CD14-positive monocyte (primary cell): Measurements from ENCODE around the gene MACF1. TPM values are rescaled to one million over a fixed set of nuclear protein-coding genes. Genes with fewer than 3 reads are reported as not detected.

Source experiments
- DNase-seq, 3 donors: peaks; one replicate each; pipeline ENCODE4 v3.0.0-alpha.2; 2011 to 2022
- H2AFZ ChIP-seq: 2 replicates; pipeline ENCODE4 v1.6.0; 2012; ENCODE audit warnings: mild to moderate bottlenecking, low read depth, low read length, inconsistent platforms; ENCODE audit not compliant: insufficient read depth, poor library complexity, severe bottlenecking
- H3K27ac ChIP-seq, 2 donors: 1 replicate in 1 of 2; 2 replicates in 1 of 2; pipeline ENCODE4 v1.5.1; 2012 to 2013; ENCODE audit warnings: low read length in 2 of 2, control low read depth in 1 of 2, inconsistent platforms in 1 of 2, low read depth in 1 of 2, mild to moderate bottlenecking in 1 of 2
- H3K27me3 ChIP-seq, 2 donors: one replicate each; pipeline versions ENCODE4 v1.6.0 to v1.6.1; 2011 to 2013; ENCODE audit warnings: low read length in 2 of 2; ENCODE audit not compliant: control insufficient read depth in 2 of 2, insufficient read depth in 2 of 2
- H3K36me3 ChIP-seq, 2 donors: replicated peaks in 1 of 2; 1 replicate in 1 of 2; 2 replicates in 1 of 2; pipeline versions ENCODE4 v1.5.1 to v1.6.1; 2012 to 2013; ENCODE audit warnings: low read length in 2 of 2, control low read depth in 1 of 2, inconsistent platforms in 1 of 2, mild to moderate bottlenecking in 1 of 2; ENCODE audit not compliant: insufficient read depth in 2 of 2, control insufficient read depth in 1 of 2
- H3K4me1 ChIP-seq, 2 donors: 1 replicate in 1 of 2; 2 replicates in 1 of 2; pipeline versions ENCODE4 v1.5.1 to v1.6.1; 2012 to 2013; ENCODE audit warnings: low read length in 2 of 2, control low read depth in 1 of 2, inconsistent platforms in 1 of 2, mild to moderate bottlenecking in 1 of 2, moderate library complexity in 1 of 2; ENCODE audit not compliant: insufficient read depth in 2 of 2, control insufficient read depth in 1 of 2
- H3K4me2 ChIP-seq: replicated peaks from 2 replicates; pipeline ENCODE3; 2012; ENCODE audit warnings: low read length, moderate library complexity, mild to moderate bottlenecking; ENCODE audit not compliant: poor library complexity, severe bottlenecking; ENCODE audit errors: extremely low read depth
- H3K4me3 ChIP-seq, 3 experiments: fragments of 200-600 bp in 1 of 3; sonication (generic) in 1 of 3; replicated peaks in 1 of 3; 1 replicate in 2 of 3; 2 replicates in 1 of 3; pipeline ENCODE4 v1.5.1; 2011 to 2013; ENCODE audit warnings: low read length in 3 of 3, mild to moderate bottlenecking in 3 of 3, control low read depth in 2 of 3, low read depth in 2 of 3, inconsistent platforms in 1 of 3, moderate library complexity in 1 of 3
- H3K79me2 ChIP-seq: 2 replicates; pipeline ENCODE4 v1.6.0; 2012; ENCODE audit warnings: mild to moderate bottlenecking, control low read depth, inconsistent platforms, low read length, moderate library complexity; ENCODE audit not compliant: insufficient read depth
- H3K9ac ChIP-seq: 2 replicates; pipeline ENCODE4 v1.6.0; 2017; ENCODE audit warnings: low read length, mild to moderate bottlenecking; ENCODE audit not compliant: insufficient read depth, poor library complexity, severe bottlenecking
- H3K9me3 ChIP-seq, 2 donors: replicated peaks in 1 of 2; 1 replicate in 1 of 2; 2 replicates in 1 of 2; pipeline versions ENCODE4 v1.5.1 to v1.6.1; 2012 to 2013; ENCODE audit warnings: low read length in 2 of 2, control low read depth in 1 of 2; ENCODE audit not compliant: control insufficient read depth in 1 of 2, insufficient read depth in 1 of 2
- H4K20me1 ChIP-seq: 2 replicates; pipeline ENCODE4 v1.6.0; 2012; ENCODE audit warnings: mild to moderate bottlenecking, low read length, control low read depth, moderate library complexity; ENCODE audit not compliant: insufficient read depth
- H3K27ac Mint-ChIP-seq, 7 donors: one replicate each; pipeline ENCODE4 v1.8.0; 2020; ENCODE audit warnings: mild to moderate bottlenecking in 7 of 7, mixed read lengths in 7 of 7, moderate library complexity in 6 of 7, inconsistent platforms in 2 of 7
- H3K27me3 Mint-ChIP-seq, 3 donors: one replicate each; pipeline ENCODE4 v1.8.0; 2021 to 2022; ENCODE audit warnings: low read depth in 3 of 3, mild to moderate bottlenecking in 3 of 3, mixed read lengths in 3 of 3, moderate library complexity in 3 of 3, inconsistent platforms in 1 of 3
- H3K36me3 Mint-ChIP-seq, 2 donors: one replicate each; pipeline ENCODE4 v1.8.0; 2020; ENCODE audit warnings: mixed read lengths in 2 of 2, inconsistent platforms in 1 of 2, mild to moderate bottlenecking in 1 of 2
- H3K4me1 Mint-ChIP-seq: one replicate; pipeline ENCODE4 v1.8.0; 2020; ENCODE audit warnings: mild to moderate bottlenecking, mixed read lengths
- H3K4me3 Mint-ChIP-seq, 2 donors: one replicate each; pipeline ENCODE4 v1.8.0; 2020; ENCODE audit warnings: mild to moderate bottlenecking in 2 of 2, mixed read lengths in 2 of 2, moderate library complexity in 1 of 2
- H3K9me3 Mint-ChIP-seq, 7 donors: one replicate each; pipeline ENCODE4 v1.8.0; 2020 to 2022; ENCODE audit warnings: mixed read lengths in 7 of 7, mild to moderate bottlenecking in 6 of 7, moderate library complexity in 6 of 7, inconsistent platforms in 2 of 7
- WGBS: methylation state at CpG from one replicate; pipeline ENCODE4 v1.1.5; 2013; ENCODE audit warnings: missing lambda C conversion rate; ENCODE audit not compliant: insufficient coverage; 5-methylcytosine and 5-hydroxymethylcytosine counted together
- intact Hi-C, 2 donors: fragments of 100-400 bp; cut with micrococcal nuclease; formaldehyde crosslinking; loops; one replicate each; pipeline versions ENCODE4 v1.15.0 to v1.15.1; 2023
- polyA plus RNA-seq, 3 donors: library from polyadenylated mRNA; depleted of rRNA in 1 of 3; unstranded in 2 of 3; stranded (reverse) in 1 of 3; fragments of 300-500 nt in 2 of 3; fragments of >200 nt in 1 of 3; fragmentation: Illumina TruSeq in 2 of 3; gene quantifications; 1 replicate in 2 of 3; 2 replicates in 1 of 3; pipeline ENCODE4 v1.2.3, GENCODE V29; 2012 to 2021
- TF ChIP-seq, protein P1 (sequence below): fragments of 200-600 bp; IDR thresholded peaks from one replicate; pipeline ENCODE4 v1.8.0; 2022; ENCODE audit warnings: antibody characterized with exemption, mild to moderate bottlenecking

MACF1 gene
- polyA plus RNA-seq, 3 donors = 3.4 to 36.8 (median 4.5) TPM

- Mint-ChIP-seq H3K27ac (no peak overlapping the region), H3K9me3 (no peaks in the 10 kb centered on the region), H3K4me1 (peaks cover 11% of the 10 kb centered on the region), H3K4me3 (no peak overlapping the region), H3K36me3 (no peaks in the 10 kb centered on the region), H3K27me3 (peaks cover 0 to 6% (median 0%) of the 10 kb centered on the region in 3 donors)
- DNase-seq = no peak
- WGBS = 92% methylated on average over 2 of the region's 9 CpGs
- Histone ChIP-seq H3K36me3 (no peaks in the 10 kb centered on the region), H3K4me3 (no peak overlapping the region), H4K20me1 (peaks cover 11% of the 10 kb centered on the region), H3K9me3 (no peaks in the 10 kb centered on the region), H2AFZ (no peak overlapping the region), H3K27ac (no peak overlapping the region), H3K79me2 (no peaks in the 10 kb centered on the region), H3K27me3 (no peaks in the 10 kb centered on the region), H3K4me1 (peaks cover 0 to 3% of the 10 kb centered on the region in 2 donors), H3K9ac (no peak overlapping the region), H3K4me2 (no peak overlapping the region)
- TF ChIP-seq, protein P1, sequence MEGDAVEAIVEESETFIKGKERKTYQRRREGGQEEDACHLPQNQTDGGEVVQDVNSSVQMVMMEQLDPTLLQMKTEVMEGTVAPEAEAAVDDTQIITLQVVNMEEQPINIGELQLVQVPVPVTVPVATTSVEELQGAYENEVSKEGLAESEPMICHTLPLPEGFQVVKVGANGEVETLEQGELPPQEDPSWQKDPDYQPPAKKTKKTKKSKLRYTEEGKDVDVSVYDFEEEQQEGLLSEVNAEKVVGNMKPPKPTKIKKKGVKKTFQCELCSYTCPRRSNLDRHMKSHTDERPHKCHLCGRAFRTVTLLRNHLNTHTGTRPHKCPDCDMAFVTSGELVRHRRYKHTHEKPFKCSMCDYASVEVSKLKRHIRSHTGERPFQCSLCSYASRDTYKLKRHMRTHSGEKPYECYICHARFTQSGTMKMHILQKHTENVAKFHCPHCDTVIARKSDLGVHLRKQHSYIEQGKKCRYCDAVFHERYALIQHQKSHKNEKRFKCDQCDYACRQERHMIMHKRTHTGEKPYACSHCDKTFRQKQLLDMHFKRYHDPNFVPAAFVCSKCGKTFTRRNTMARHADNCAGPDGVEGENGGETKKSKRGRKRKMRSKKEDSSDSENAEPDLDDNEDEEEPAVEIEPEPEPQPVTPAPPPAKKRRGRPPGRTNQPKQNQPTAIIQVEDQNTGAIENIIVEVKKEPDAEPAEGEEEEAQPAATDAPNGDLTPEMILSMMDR = no peak
- intact Hi-C loops = no loop called here
Observed at GRCh38 chr1:39170731-39171667, 33.5 kb upstream of the MACF1 start.

- H3K36me3 ChIP-seq = no peaks in the 10 kb centered on the region
- no peak overlapping the region for H3K4me2 ChIP-seq
- no peaks in the 10 kb centered on the region for H3K4me1 ChIP-seq
- 96% methylated on average over 4 of the region's 9 CpGs for WGBS
- no peak overlapping the region for H3K4me3 ChIP-seq
- Mint-ChIP-seq H3K9me3 (no peaks in the 10 kb centered on the region), H3K27ac (no peak overlapping the region), H3K4me1 (peaks cover 4% of the 10 kb centered on the region), H3K36me3 (no peaks in the 10 kb centered on the region), H3K4me3 (no peak overlapping the region), H3K27me3 (peaks cover 0 to 4% (median 0%) of the 10 kb centered on the region in 3 donors)
- no peak overlapping the region for H2AFZ ChIP-seq
- H3K27ac ChIP-seq = no peak overlapping the region
- H3K27me3 ChIP-seq = no peaks in the 10 kb centered on the region
- no peaks in the 10 kb centered on the region for H3K9me3 ChIP-seq
- no peaks in the 10 kb centered on the region for H3K79me2 ChIP-seq
- DNase-seq = no peak
- peaks cover 16% of the 10 kb centered on the region for H4K20me1 ChIP-seq
- TF ChIP-seq, protein P1 = no peak
- intact Hi-C loops = no loop called here
- H3K9ac ChIP-seq = no peak overlapping the region
Observed at GRCh38 chr1:39173119-39173994, 31.1 kb upstream of the MACF1 start.
